ENCODE data around the gene BPGM.

- TF ChIP-seq CTCF (conservative IDR thresholded peaks at IDR 0.05) (no peak), EZH2 (IDR thresholded peaks at IDR 0.05; ENCODE audit: low read depth) (no peak)
Observed at GRCh38 chr7:134627109-134627774, 19.4 kb upstream of the BPGM start.

Measured in PC-9 (cell line).